Measurements from ENCODE around the gene TMEM169.

Gene TMEM169

DNA sequence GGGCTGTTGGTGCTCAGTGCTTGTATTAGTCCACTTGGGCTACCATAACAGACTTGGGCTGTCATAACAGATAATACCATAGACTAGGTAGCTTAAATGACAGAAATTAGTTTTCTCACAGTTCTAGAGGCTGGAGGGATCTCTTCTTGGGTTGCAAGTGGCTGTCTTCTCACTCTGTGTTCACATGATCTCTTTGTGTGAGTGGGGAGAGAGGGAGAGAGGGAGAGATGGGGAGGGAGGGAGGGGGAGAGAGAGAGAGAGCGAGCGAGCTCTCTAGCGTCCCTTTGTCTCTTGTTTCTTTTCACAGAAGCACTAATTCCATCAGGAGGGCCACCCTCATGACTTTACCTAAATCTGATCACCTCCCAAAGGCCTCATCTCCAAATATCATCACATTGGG, 23.0 kb downstream of the TMEM169 start:
- no peak for DNase-seq (ENCODE audit: low spot score)

GRCh38 chr2:216107320-216107719, 25.6 kb downstream of the TMEM169 start:
- DNase-seq (ENCODE audit: low spot score): peak; percentile 37

- DNase-seq (ENCODE audit: low spot score): peak; percentile 69
Observed at GRCh38 chr2:216107760-216108159, 26.0 kb downstream of the TMEM169 start.

DNA sequence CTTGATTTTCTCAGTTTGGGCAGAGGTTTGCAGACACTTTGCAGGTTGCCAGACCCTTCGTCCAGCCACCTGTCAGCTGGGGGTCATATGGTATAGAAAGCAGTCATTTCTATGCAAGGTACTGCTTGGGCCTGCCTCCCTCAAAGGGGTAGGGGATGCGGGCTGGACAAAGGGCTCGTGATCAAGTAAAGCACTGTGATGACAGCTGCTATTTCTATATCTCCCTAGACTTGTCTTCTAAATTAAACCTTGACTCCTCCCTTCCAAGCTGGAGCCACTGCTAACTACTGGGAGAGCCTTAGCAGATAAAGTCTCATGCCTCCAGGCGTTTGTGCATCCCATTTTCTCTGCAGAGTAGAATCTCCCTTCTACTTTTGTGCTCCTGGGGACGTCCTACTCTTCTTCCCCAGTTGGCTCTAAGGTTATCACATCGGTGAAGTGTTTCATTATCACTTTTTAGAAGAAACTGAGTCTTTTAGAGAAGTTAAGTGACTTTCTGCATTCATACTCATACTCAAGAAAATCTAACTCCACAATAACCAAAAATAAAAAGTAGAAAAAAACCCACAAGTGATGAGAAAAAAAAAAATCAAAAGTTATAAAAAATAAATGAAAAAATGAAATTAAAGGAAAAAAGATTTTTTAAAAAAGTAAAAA, 26.7 kb downstream of the TMEM169 start:
- DNase-seq (ENCODE audit: low spot score): peak; percentile 81

- peak; percentile 97 for DNase-seq (ENCODE audit: low spot score)
Observed at GRCh38 chr2:216108967-216109921, 27.5 kb downstream of the TMEM169 start, which contains the start of gene XRCC5. XRCC5 (plus strand) TSS chr2:216109348; CDS start chr2:216109437, 89 bp downstream.

DNA sequence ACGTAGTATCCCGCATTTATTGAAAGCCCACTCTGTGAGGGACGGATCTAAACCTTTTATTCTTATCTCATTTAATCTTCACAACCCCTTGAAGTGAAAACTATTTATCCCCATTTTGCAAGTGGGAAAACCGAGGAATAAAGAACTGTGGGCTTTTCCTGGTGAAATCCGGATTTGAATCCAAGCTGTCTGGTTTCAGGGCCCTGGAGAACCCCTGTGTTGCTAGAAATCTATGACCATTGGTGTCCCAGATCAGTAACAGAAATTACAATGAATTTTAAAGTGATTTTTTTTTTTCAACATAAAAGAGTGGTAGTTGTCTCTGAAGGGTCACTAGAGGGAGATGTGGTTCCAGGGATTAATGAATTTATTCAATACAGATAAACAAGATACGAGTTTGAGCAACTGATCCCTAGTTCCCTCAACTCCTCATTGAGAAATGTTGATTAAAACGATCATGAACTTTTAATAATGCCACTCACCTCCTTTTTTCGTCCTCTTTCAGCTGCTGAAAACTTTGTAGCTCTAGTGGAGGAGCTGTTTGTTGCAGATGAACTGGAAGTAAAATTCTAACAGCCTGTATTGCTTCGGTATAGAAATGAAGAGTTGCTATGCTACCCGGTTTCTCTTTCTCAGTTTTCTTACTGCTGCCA, 28.4 kb downstream of the TMEM169 start:
- no peak for DNase-seq (ENCODE audit: low spot score)

DNA sequence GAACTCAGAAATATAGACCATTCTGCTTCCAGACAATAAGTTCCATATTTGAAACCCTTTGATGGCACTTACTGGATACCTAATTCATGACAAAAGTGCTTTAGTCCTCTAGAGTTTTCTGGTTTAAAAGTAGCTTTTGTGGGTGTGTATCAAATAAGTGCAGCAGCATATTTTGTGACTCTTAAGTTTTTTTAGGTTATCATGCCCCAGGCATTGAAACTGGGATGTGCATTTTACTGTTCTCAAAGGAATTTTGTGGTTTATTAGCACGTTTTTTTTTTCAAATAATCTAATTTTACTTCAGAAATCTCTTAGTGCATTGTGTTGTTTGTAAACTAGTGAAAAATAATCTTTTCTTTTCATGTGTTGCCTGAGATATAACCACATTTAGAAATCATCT, 28.9 kb downstream of the TMEM169 start:
- DNase-seq (ENCODE audit: low spot score): no peak

GRCh38 chr2:216111122-216111521, 29.4 kb downstream of the TMEM169 start:
- no peak for DNase-seq (ENCODE audit: low spot score)

DNA sequence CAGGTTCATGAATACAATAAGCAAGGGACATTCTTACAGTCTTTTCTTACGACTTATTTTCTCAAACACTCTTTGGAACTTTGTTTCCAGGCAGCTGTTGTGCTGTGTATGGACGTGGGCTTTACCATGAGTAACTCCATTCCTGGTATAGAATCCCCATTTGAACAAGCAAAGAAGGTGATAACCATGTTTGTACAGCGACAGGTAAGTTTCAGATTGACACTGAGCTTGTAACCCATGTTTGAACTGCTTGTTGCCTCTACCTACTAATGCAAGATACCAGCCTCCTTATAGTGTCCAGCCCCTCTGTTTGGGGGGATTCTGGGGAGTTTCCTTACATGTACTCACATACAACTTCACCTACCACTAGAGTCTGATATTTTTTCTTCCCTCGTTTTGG, 31.2 kb downstream of the TMEM169 start:
- DNase-seq (ENCODE audit: low spot score): no peak

GRCh38 chr2:216113572-216113971, 31.9 kb downstream of the TMEM169 start:
- no peak for DNase-seq (ENCODE audit: low spot score)

GRCh38 chr2:216114382-216114713, 32.6 kb downstream of the TMEM169 start:
- DNase-seq (ENCODE audit: low spot score): no peak

DNA sequence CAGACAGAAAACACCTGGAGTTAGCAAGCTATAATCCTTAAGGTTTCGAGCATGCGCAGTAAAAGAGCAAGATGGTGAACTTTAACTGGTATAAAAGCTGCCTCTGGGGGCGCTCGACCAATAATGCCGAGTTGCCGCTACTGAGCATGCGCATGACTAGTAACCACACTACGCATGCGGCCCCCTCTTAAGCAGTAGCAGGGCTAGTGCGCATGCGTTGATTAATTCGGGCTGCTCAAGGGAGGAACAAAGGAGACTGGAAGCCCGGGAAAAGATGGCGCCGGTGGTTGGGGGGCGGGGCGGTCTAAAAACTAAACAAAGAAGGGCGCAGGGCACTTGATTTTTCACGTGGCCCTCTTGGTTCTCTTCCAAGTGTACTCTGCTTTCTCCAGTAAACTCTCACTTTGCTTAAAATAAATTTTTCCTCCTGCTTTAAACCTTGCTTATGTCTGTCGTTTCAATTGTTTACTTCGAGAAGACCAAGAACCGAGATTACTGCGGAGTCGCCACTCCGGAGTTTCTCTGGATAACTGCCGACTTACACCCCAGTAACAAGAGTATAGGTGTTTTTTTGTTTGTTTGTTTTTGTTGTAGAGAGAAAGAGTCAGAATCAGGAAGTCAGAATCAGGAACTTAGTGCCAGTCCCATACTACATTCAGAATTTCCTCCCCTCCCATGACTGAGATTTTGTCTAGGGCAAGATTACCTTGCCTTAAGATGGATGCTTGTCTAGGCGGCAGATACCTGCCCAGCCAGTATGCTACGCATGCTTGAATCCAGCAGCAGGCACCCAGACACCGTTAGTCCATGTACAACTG, 33.2 kb downstream of the TMEM169 start:
- DNase-seq (ENCODE audit: low spot score): peak; percentile 99

- DNase-seq (ENCODE audit: low spot score): peak; percentile 66
Observed at GRCh38 chr2:216116418-216116817, 34.7 kb downstream of the TMEM169 start.

GRCh38 chr2:216117561-216118340, 36.0 kb downstream of the TMEM169 start:
- no peak for DNase-seq (ENCODE audit: low spot score)

DNA sequence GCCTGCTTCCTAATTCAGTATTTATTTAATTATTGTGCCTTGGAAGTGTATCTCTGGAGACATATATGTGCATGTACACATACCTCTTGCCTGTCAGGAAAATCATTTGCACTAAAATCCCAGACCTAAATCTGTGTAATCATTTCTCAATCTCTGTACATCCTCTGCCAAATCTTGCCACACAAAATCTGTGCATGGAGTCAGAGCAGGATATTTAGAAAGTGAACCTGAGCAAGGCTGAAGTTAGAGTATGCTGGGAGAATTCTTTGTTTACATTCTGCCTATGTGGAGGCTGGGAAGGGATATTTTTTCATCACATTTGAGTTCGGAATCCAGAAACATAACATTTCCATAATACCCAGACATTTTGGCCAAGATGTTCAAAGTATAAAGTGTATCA, 36.8 kb downstream of the TMEM169 start:
- no peak for DNase-seq (ENCODE audit: low spot score)

DNA sequence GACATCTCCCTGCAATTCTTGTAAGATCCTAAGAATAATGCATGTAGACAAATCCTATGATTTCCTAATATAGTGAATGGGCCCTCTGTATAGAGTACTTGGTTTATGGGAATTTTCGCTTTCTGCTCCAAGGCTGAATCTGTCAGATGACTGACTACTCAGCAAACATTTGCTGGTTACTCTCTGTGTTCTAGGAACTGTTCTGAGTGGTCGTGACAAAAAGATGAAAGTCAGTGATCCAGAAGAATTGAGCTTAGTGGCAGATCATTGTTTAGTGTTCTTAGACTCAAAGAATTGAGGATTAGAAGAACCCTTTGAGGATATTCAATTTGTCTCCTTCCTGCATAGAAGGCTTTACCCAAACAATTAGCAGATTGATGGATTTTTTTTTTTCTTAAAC, 37.4 kb downstream of the TMEM169 start:
- DNase-seq (ENCODE audit: low spot score): no peak

DNA sequence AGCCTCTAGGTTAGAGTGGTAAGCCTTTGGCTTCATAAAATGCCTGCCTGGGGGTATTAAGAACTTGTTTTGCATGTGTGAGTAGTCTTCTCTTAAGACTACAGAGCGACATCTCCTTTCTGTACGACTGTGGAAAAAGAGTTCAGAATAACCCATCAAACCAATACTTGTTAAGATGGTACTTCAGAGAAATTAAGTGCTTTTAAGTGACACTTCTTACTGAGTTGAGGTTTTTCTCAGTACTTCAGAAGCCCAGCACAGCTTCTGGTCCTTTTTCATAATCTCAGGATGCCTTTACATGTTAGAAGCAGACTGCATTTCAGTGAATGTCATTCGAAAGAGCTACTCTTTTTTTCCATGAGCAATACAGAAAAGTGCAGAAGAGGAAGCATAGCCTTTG, 38.3 kb downstream of the TMEM169 start:
- DNase-seq (ENCODE audit: low spot score): no peak

DNA sequence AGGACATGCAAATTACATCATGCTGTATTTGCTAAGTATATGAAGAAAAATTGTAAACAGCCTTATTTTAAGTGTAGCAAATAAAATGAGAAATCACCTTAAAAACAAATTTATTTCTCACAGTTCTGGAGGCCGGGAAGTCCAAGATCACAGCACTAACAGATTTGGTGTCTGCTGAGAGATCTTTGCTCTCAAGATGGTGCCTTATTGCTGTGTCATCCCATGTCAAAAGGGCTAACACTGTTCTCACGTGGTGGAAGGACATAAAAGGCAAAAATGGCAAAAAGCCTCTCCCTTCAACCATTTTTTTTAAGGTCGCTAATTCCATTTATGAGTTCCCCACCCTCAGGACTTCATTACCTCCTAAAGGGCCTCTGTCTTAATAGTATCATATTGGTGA, 39.5 kb downstream of the TMEM169 start:
- DNase-seq (ENCODE audit: low spot score): no peak

DNA sequence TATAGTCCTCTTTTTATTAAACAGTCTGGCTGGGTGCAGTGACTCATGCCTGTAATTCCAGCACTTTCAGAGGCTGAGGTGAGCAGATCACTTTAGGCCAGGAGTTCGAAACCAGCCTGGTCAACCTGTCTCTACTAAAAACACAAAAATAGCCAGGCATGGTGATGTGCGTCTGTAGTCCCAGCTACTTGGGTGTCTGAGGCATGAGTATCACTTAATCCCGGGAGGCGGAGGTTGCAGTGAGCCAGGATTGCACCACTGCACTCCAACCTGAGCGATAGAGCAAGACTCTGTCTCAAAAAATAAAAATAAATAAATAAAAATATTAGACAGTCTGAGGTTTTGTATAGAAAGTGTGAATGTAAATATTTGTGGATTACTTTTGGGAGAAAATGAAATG, 45.2 kb downstream of the TMEM169 start:
- DNase-seq (ENCODE audit: low spot score): no peak

DNA sequence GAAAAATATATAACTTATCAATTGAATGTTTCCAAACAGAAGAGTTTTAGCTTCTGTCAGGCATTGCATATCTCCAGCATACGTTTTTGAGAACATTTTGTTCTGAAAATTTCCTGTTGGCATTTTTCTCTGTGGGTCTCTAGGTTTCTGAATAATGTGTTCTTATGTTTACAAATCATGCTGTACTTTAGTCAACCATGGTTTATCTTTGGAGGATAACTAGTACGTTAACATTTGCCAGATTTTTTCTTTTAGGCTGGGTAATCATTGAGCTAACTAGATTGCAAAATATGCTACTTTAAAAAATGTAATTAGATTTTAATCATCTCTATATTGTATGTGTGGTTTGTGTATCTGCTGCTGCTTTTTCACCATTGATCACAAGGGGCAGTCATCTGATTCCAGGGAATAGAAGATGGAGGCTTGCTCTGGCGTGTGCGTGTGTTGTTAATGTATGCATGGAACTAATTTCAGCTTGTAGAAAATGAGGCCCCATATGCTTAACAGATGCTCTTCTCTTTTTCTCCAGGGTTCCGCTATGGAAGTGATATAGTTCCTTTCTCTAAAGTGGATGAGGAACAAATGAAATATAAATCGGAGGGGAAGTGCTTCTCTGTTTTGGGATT, 48.7 kb downstream of the TMEM169 start:
- DNase-seq (ENCODE audit: low spot score): no peak

All from SK-N-DZ (cell line).